Muscle of leg (tissue), 11 donors: Measurements from ENCODE around the gene NKAIN2. TPM values are rescaled to one million over a fixed set of nuclear protein-coding genes. Genes with fewer than 3 reads are reported as not detected.
"Not testable (repeated sequence)": the region's sequence is repeated elsewhere in the genome, so short reads cannot be mapped to it uniquely, and the experiment has no call there.

Experiments
- DNase-seq: peaks from one replicate; pipeline ENCODE4 v3.0.0; 2013
- H3K27ac ChIP-seq: one replicate; pipeline ENCODE4 v1.5.1; 2013; ENCODE audit warnings: mild to moderate bottlenecking, low read length, control low read depth
- H3K27me3 ChIP-seq: one replicate; pipeline ENCODE4 v1.6.1; 2013; ENCODE audit warnings: low read length; ENCODE audit not compliant: control insufficient read depth, insufficient read depth
- H3K36me3 ChIP-seq: one replicate; pipeline ENCODE4 v1.6.1; 2013; ENCODE audit warnings: low read length; ENCODE audit not compliant: control insufficient read depth, insufficient read depth
- H3K4me1 ChIP-seq: one replicate; pipeline ENCODE4 v1.6.1; 2013; ENCODE audit warnings: low read length; ENCODE audit not compliant: control insufficient read depth, insufficient read depth
- H3K4me3 ChIP-seq: one replicate; pipeline ENCODE4 v1.5.1; 2013; ENCODE audit warnings: low read length, control low read depth
- H3K9me3 ChIP-seq: replicated peaks from 2 replicates; pipeline ENCODE4 v1.6.1; 2013; ENCODE audit warnings: low read depth, low read length; ENCODE audit not compliant: control insufficient read depth
- WGBS: methylation state at CpG from one replicate; pipeline ENCODE4 v1.1.5; 2013; ENCODE audit warnings: missing lambda C conversion rate; ENCODE audit not compliant: insufficient coverage; 5-methylcytosine and 5-hydroxymethylcytosine counted together
- polyA plus RNA-seq, 8 donors: library from polyadenylated mRNA; unstranded; fragments of 120-200 nt; gene quantifications; one replicate each; pipeline versions ENCODE4 v1.2.1 to v1.2.3, GENCODE V29; 2013; ENCODE audit warnings: inconsistent platforms in 1 of 8, low replicate concordance in 1 of 8; ENCODE audit not compliant: insufficient read length in 8 of 8, insufficient read depth in 1 of 8
- total RNA-seq: library from RNA; stranded (reverse); fragments of 120-200 nt; gene quantifications from one replicate; pipeline ENCODE4 v1.2.4, GENCODE V29; 2013

The NKAIN2 gene
- total and polyA plus RNA-seq, 9 donors, result 2.5 to 10.1 (median 7.9) TPM

DNA sequence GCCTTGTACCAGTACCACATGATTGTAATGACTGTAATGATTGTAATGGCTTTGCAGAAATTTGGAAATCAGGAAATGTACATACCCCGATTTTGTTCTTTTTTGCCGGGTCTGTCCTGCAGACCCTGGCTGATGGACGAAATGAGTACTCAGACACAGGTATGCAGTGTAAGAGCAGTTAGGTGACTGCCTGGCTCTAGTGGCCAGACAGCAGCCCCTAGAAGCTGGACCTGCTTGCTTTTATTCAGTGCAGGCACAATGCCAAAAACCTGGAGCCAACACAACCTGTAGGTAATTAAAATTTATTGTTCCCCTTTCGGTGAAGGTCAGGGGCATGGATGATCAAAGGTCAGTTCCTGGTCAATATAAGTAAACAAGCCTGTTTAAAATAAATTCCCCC lies 346.0 kb downstream of the NKAIN2 start:
- H3K9me3 ChIP-seq, result no peaks in the 10 kb centered on the region
- WGBS, result 100% methylated on average over 1 of the region's 4 CpGs
- no peaks in the 10 kb centered on the region for H3K27me3 ChIP-seq
- H3K4me3 ChIP-seq, result no peak overlapping the region
- no peak overlapping the region for H3K27ac ChIP-seq
- no peak for DNase-seq
- H3K4me1 ChIP-seq, result no peaks in the 10 kb centered on the region
- no peaks in the 10 kb centered on the region for H3K36me3 ChIP-seq

DNA sequence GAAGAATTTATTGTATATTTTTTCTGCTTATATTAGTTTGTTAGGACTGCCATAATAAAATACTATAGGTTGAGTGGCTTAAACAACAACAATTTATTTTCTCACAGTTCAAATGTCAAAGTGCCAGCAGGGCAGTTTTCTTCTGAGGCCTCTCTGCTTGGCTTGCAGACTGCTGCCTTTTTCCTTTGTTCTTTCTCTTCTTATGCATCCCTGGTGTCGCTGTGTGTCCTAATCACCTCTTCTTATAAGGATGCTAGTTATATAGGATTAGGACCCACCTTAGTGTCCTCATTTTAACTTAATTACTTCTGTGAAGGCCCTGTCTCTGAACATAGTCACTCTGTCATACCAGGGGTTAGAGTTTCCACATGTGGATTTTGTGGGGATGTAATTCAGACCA lies 354.4 kb downstream of the NKAIN2 start:
- no peak overlapping the region for H3K27ac ChIP-seq
- DNase-seq, result no peak
- no CpG with 5 or more reads among the region's 1 CpG for WGBS
- H3K4me3 ChIP-seq, result no peak overlapping the region
- H3K27me3 ChIP-seq, result no peaks in the 10 kb centered on the region
- no peaks in the 10 kb centered on the region for H3K36me3 ChIP-seq
- H3K4me1 ChIP-seq, result no peaks in the 10 kb centered on the region
- no peaks in the 10 kb centered on the region for H3K9me3 ChIP-seq

DNA sequence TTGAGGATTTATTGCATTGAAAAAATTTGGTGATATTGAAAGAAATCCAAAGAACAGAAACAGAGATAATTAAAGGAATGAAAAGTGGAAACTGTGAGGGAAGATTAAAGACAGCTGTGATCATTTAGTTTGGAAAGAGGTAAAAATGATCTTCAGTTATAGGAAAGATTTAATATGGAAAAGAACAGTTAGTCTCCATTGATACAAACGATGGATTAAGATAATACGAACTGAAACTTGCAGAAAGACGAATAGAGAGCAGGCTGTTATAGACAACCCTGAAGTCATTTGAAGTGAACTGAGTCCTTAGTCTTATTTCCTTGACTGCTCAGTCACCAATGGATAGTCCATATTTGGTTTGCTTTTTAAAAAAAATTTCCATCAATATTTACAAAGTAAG lies 360.0 kb downstream of the NKAIN2 start:
- Histone ChIP-seq H3K4me3 (no peak overlapping the region), H3K27me3 (no peaks in the 10 kb centered on the region), H3K4me1 (no peaks in the 10 kb centered on the region), H3K27ac (no peak overlapping the region), H3K36me3 (no peaks in the 10 kb centered on the region), H3K9me3 (no peaks in the 10 kb centered on the region)
- no CpG with 5 or more reads among the region's 3 CpGs for WGBS
- no peak for DNase-seq

DNA sequence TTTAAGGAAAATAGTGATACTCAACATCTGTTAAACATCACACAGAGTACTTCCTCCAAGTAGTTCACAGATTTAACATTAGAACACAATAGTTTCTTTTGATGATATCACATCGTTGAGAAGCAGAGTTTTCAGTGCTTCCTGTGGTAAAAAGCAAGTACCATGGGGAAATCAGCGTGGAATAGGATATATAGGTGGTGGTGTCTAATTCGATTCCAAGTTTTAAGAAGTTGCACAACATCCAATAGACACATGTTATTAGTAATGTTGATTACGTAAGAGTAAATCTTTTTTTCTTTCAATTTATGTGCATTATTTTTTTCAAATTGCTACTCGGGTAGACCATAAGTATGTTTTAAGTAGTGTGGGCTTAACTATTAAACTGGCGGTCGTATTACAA lies 360.7 kb downstream of the NKAIN2 start:
- peak; percentile 17 for DNase-seq
- no CpG with 5 or more reads among the region's 7 CpGs for WGBS
- Histone ChIP-seq H3K27me3 (no peaks in the 10 kb centered on the region), H3K36me3 (no peaks in the 10 kb centered on the region), H3K27ac (no peak overlapping the region), H3K4me1 (no peaks in the 10 kb centered on the region), H3K9me3 (no peaks in the 10 kb centered on the region), H3K4me3 (no peak overlapping the region)

DNA sequence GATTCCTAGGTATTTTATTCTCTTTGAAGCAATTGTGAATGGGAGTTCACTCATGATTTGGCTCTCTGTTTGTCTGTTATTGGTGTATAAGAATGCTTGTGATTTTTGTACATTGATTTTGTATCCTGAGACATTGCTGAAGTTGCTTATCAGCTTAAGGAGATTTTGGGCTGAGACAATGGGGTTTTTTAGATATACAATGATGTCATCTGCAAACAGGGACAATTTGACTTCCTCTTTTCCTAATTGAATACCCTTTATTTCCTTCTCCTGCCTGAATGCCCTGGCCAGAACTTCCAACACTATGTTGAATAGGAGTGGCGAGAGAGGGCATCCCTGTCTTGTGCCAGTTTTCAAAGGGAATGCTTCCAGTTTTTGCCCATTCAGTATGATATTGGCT lies 363.6 kb downstream of the NKAIN2 start:
- H3K4me1 ChIP-seq, H3K9me3 ChIP-seq, H3K4me3 ChIP-seq, H3K36me3 ChIP-seq, H3K27ac ChIP-seq, DNase-seq, H3K27me3 ChIP-seq: not testable (repeated sequence)
- WGBS, result no CpG with 5 or more reads among the region's 1 CpG

DNA sequence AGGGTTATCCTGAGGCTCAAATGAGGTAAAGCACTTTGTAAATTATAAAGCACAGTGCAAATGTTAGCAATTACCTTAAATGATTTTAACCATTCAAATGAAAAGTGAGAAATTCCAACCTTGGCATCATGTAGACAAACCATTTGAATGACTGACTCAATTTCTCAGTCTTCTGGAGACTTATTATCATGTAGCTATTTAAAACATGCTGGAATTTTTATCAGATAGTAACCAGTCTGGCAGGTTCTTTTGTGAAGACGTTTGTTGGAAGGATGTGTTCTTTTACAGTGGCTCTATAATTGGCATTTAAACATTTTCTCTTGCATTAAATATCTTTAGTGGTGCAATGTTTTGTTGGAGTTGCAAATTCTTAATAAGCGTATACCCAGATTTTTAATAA lies 386.6 kb downstream of the NKAIN2 start:
- H3K4me3 ChIP-seq, result no peak overlapping the region
- H3K36me3 ChIP-seq, result no peaks in the 10 kb centered on the region
- H3K27ac ChIP-seq, result no peak overlapping the region
- H3K9me3 ChIP-seq, result no peaks in the 10 kb centered on the region
- no peaks in the 10 kb centered on the region for H3K27me3 ChIP-seq
- DNase-seq, result no peak
- no peaks in the 10 kb centered on the region for H3K4me1 ChIP-seq
- WGBS, result no CpG with 5 or more reads among the region's 2 CpGs

DNA sequence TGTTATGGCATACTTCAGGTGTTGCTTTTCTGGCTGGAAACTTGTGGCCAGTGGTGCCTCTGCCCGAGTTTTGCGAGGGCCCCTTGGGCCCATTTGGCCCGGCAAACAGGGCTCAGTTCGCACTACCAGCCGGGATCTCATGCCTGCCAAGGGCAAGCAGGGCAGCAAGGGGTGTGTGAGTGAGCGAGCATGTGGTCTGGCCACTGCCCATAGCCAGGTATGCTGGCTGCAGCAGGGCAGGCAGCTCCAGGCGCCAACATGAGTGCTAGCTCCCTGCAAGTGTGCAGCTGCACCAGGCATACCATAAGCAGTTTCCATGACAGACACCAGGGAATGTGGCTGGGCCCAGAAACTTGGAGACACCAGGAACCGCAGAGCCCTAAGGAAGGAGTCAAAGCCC lies 389.5 kb downstream of the NKAIN2 start:
- H3K4me3 ChIP-seq, result no peak overlapping the region
- no peak for DNase-seq

DNA sequence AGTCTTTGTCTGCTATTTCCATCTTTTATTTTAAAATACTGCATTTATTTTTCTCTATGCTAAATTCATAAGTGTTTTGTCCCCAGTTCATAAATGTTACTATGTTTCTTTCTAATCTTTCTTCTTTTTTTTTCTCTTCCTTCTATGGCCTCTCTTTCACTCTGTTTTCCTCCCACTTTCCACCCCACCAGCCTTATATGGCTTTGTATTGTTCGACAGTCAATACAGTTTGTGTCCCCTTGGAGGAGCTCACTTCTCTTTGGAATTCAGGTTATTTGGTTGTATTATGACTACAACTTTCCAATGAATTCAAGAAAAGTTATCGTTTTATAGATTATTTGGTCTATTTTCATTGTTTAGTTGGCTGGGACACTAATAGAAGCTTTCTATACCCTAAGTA lies 393.5 kb downstream of the NKAIN2 start:
- no peaks in the 10 kb centered on the region for H3K27me3 ChIP-seq
- H3K4me3 ChIP-seq, result no peak overlapping the region
- peaks cover 2% of the 10 kb centered on the region for H3K4me1 ChIP-seq
- no peak overlapping the region for H3K27ac ChIP-seq
- H3K9me3 ChIP-seq, result no peaks in the 10 kb centered on the region
- no CpG with 5 or more reads among the region's 2 CpGs for WGBS
- no peaks in the 10 kb centered on the region for H3K36me3 ChIP-seq
- no peak for DNase-seq

More for the DNA sequence above, 389.5 kb downstream of the NKAIN2 start:
- Histone ChIP-seq H3K9me3 (no peaks in the 10 kb centered on the region), H3K36me3 (no peaks in the 10 kb centered on the region), H3K27me3 (no peaks in the 10 kb centered on the region), H3K4me1 (peaks cover under 1% of the 10 kb centered on the region), H3K27ac (no peak overlapping the region)
- WGBS, result 88% methylated on average over 8 of the region's 8 CpGs

DNA sequence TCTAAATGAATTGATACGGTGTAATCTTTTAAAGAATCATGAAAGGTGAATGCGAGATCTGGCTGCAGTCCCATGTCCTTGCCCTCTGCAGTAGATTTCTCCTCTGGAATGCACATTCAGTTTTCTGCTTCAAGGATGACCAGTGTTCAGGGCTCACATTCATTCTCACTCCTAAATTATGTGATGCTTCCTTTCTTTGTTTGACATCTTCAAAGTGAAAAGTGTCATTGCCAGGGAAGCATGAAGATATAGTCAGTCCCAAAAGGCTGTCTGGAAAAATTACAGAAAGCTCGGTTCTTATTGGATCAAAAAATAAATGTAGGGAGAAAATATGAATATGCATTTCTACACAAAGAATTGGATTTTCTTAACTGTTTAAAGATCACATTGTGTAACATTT lies 395.6 kb downstream of the NKAIN2 start:
- Histone ChIP-seq H3K9me3 (no peaks in the 10 kb centered on the region), H3K4me1 (peaks cover 2% of the 10 kb centered on the region), H3K36me3 (no peaks in the 10 kb centered on the region), H3K27me3 (no peaks in the 10 kb centered on the region), H3K4me3 (no peak overlapping the region), H3K27ac (no peak overlapping the region)
- WGBS, result no CpG with 5 or more reads among the region's 3 CpGs
- no peak for DNase-seq

DNA sequence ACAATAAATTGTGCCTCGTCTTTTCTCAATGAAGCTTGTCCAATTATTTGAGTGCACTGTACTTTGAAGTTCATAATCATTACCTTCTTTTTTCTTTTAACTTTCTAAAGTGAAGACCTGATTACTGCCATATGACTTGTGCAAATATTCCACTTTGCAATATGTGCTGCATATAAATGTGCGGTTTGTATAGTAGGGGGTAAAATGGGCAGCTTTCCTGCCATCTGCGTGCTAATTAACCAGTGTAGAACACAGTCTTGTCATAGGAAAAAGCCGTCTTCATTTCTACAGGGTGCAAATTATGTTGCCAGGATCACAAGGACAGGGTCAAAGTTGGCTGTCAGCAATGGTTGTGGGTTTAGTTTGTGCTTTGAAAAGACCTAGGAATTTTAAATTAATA lies 397.0 kb downstream of the NKAIN2 start:
- H3K27ac ChIP-seq, result no peak overlapping the region
- 74% methylated on average over 2 of the region's 4 CpGs for WGBS
- H3K9me3 ChIP-seq, result no peaks in the 10 kb centered on the region
- no peak overlapping the region for H3K4me3 ChIP-seq
- no peaks in the 10 kb centered on the region for H3K27me3 ChIP-seq
- H3K4me1 ChIP-seq, result peaks cover 2% of the 10 kb centered on the region
- no peaks in the 10 kb centered on the region for H3K36me3 ChIP-seq
- no peak for DNase-seq

DNA sequence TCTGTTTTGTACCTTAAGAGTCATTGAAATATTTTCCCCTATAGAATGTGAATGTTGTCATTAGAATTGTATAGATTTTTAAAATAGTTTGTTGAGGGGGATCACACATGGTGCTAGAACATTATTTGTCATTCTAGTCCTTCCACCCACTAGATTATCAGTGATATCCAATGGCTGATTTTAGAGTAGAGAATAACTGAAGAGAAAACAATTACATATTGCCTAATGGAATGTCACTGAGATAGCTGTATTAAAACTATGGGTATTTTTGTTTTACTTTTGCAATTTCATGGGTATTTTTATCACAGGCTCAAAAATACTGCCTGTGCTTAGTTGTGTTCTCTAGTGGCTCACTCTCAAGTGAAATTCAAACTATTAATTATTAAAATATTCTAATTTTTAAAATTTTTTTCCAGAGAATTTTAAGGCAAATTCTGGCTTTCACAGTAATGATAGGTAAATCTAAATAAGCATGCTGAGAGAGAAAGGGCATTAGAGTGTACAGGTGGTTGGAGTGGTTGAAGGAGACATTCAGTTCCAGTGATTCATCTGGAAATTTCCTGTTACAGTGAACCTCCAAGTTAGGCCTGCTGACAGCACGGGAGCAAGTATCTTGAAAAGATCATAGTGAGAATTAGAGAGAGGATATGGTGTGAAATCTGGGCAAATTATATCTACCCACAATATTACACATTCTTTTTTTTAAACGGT lies 399.6 kb downstream of the NKAIN2 start:
- no peak overlapping the region for H3K4me3 ChIP-seq
- WGBS, result no CpG with 5 or more reads among the region's 2 CpGs
- H3K36me3 ChIP-seq, result no peaks in the 10 kb centered on the region
- H3K9me3 ChIP-seq, result no peaks in the 10 kb centered on the region
- H3K27me3 ChIP-seq, result no peaks in the 10 kb centered on the region
- no peaks in the 10 kb centered on the region for H3K4me1 ChIP-seq
- no peak for DNase-seq
- H3K27ac ChIP-seq, result no peak overlapping the region
